Large intestine (tissue), 12 donors: ENCODE results near the gene PDZK1IP1. TPM values are rescaled to one million over a fixed set of nuclear protein-coding genes. Genes with fewer than 3 reads are reported as not detected.

Experiments
- DNase-seq, 2 donors: peaks; one replicate each; pipeline versions ENCODE4 v3.0.0 to v3.0.0-alpha.2; 2013
- H3K27ac ChIP-seq: one replicate; pipeline ENCODE4 v1.5.1; 2013; ENCODE audit warnings: low read length
- H3K27me3 ChIP-seq: 2 replicates; pipeline ENCODE4 v1.6.1; 2013; ENCODE audit warnings: low read length; ENCODE audit not compliant: control insufficient read depth, insufficient read depth
- H3K36me3 ChIP-seq: 2 replicates; pipeline ENCODE4 v1.6.1; 2013; ENCODE audit warnings: low read length; ENCODE audit not compliant: control insufficient read depth, insufficient read depth
- H3K4me1 ChIP-seq: one replicate; pipeline ENCODE4 v1.6.1; 2013; ENCODE audit warnings: low read length; ENCODE audit not compliant: control insufficient read depth, insufficient read depth
- H3K4me3 ChIP-seq: one replicate; pipeline ENCODE4 v1.5.1; 2013; ENCODE audit warnings: low read length
- H3K9me3 ChIP-seq: one replicate; pipeline ENCODE4 v1.6.1; 2013; ENCODE audit warnings: mild to moderate bottlenecking, low read depth, low read length, moderate library complexity; ENCODE audit not compliant: control insufficient read depth
- WGBS: methylation state at CpG from one replicate; pipeline ENCODE4 v1.1.5; 2013; ENCODE audit warnings: low lambda C conversion rate; ENCODE audit not compliant: insufficient coverage; 5-methylcytosine and 5-hydroxymethylcytosine counted together
- long read RNA-seq, 11 donors: transcript quantifications; one replicate each; lab custom pipeline, GENCODE V29; 2026
- polyA plus RNA-seq: library from polyadenylated mRNA; unstranded; fragments of 120-200 nt; gene quantifications from one replicate; pipeline ENCODE4 v1.2.1, GENCODE V29; 2013

Gene PDZK1IP1
- 14.6 TPM for polyA plus RNA-seq
- long read RNA-seq, donor 1, result 0 reads
- long read RNA-seq, donor 2, partial matches to known transcripts, result 0 of 6 reads
- long read RNA-seq, donor 2, other reads (novel, unspliced or antisense), result 0 of 6 reads
- long read RNA-seq, donor 3, result 0 reads
- long read RNA-seq, donor 4, result 0 reads
- long read RNA-seq, donor 5, partial matches to known transcripts, result 0 of 1 reads
- long read RNA-seq, donor 5, other reads (novel, unspliced or antisense), result 0 of 1 reads
- long read RNA-seq, donor 6, partial matches to known transcripts, result 0 of 1 reads
- long read RNA-seq, donor 6, other reads (novel, unspliced or antisense), result 0 of 1 reads
- long read RNA-seq, donor 7, partial matches to known transcripts, result 0 of 1 reads
- long read RNA-seq, donor 7, other reads (novel, unspliced or antisense), result 0 of 1 reads
- long read RNA-seq, donor 8, partial matches to known transcripts, result 11 of 16 reads
- long read RNA-seq, donor 8, other reads (novel, unspliced or antisense), result 0 of 16 reads
- long read RNA-seq, donor 9, transcript PDZK1IP1-201 (4 exons, 846 nt), result major isoform, 8 of 9 reads
- long read RNA-seq, donor 9, partial matches to known transcripts, result 0 of 9 reads
- long read RNA-seq, donor 9, other reads (novel, unspliced or antisense), result 0 of 9 reads
- long read RNA-seq, donor 10, partial matches to known transcripts, result 0 of 1 reads
- long read RNA-seq, donor 10, other reads (novel, unspliced or antisense), result 0 of 1 reads
- long read RNA-seq, donor 11, partial matches to known transcripts, result 5 of 7 reads
- long read RNA-seq, donor 11, other reads (novel, unspliced or antisense), result 0 of 7 reads

- peaks cover 76% of the 10 kb centered on the region for H3K4me1 ChIP-seq
- peaks cover 4% of the 10 kb centered on the region for H3K9me3 ChIP-seq
- WGBS, result no CpG with 5 or more reads among the region's 16 CpGs
- no peaks in the 10 kb centered on the region for H3K27me3 ChIP-seq
- peak in 1 of 2 donors; percentile 75 for DNase-seq
- peak within 1 kb of the TSS; percentile 1 for H3K4me3 ChIP-seq
- H3K36me3 ChIP-seq, result no peaks in the 10 kb centered on the region
- peak within 1 kb of the TSS; percentile 68 for H3K27ac ChIP-seq
These were observed at the start of gene PDZK1IP1 for GRCh38 chr1:47189844-47190508. TSS of gene PDZK1IP1 (minus strand) at chr1:47190036. CDS start at chr1:47189932, 104 bp downstream.

GRCh38 chr1:47238935-47239592 is 49.2 kb upstream of the PDZK1IP1 start:
- no peaks in the 10 kb centered on the region for H3K9me3 ChIP-seq
- no peaks in the 10 kb centered on the region for H3K4me1 ChIP-seq
- no peak for DNase-seq
- H3K36me3 ChIP-seq, result no peaks in the 10 kb centered on the region
- no peak overlapping the region for H3K4me3 ChIP-seq
- no peak overlapping the region for H3K27ac ChIP-seq
- H3K27me3 ChIP-seq, result peaks cover 49% of the 10 kb centered on the region
- WGBS, result 68% methylated on average over 3 of the region's 5 CpGs

GRCh38 chr1:47235806-47236205 is 46.0 kb upstream of the PDZK1IP1 start:
- Histone ChIP-seq H3K36me3 (no peaks in the 10 kb centered on the region), H3K9me3 (peaks cover 9% of the 10 kb centered on the region), H3K4me3 (no peak overlapping the region), H3K4me1 (peaks cover 9% of the 10 kb centered on the region), H3K27me3 (peaks cover 62% of the 10 kb centered on the region), H3K27ac (no peak overlapping the region)
- WGBS, result no CpG with 5 or more reads among the region's 4 CpGs
- DNase-seq, result no peak

- DNase-seq, result no peak
- Histone ChIP-seq H3K27ac (no peak overlapping the region), H3K27me3 (peaks cover 67% of the 10 kb centered on the region), H3K36me3 (no peaks in the 10 kb centered on the region), H3K9me3 (peaks cover 10% of the 10 kb centered on the region), H3K4me3 (no peak overlapping the region), H3K4me1 (peaks cover 9% of the 10 kb centered on the region)
- WGBS, result no CpG with 5 or more reads among the region's 21 CpGs
These were observed 45.4 kb upstream of the PDZK1IP1 start for GRCh38 chr1:47235241-47235681.

- Histone ChIP-seq H3K27me3 (peaks cover 85% of the 10 kb centered on the region), H3K9me3 (peaks cover 10% of the 10 kb centered on the region), H3K4me3 (no peak overlapping the region), H3K27ac (no peak overlapping the region), H3K36me3 (no peaks in the 10 kb centered on the region), H3K4me1 (peaks cover 17% of the 10 kb centered on the region)
- no peak for DNase-seq
- no CpG with 5 or more reads among the region's 6 CpGs for WGBS
These were observed 43.4 kb upstream of the PDZK1IP1 start for GRCh38 chr1:47233186-47233585.

GRCh38 chr1:47232187-47232874 is 42.5 kb upstream of the PDZK1IP1 start, which contains the start of gene TAL1:
TSS of gene TAL1 (minus strand) at chr1:47232225. CDS start at chr1:47225888, 6,337 bp downstream.
- Histone ChIP-seq H3K4me3 (peak within 1 kb of the TSS; percentile 11), H3K9me3 (peaks cover 10% of the 10 kb centered on the region), H3K4me1 (peaks cover 17% of the 10 kb centered on the region), H3K27ac (no peak within 1 kb of the TSS), H3K36me3 (no peaks in the 10 kb centered on the region), H3K27me3 (peaks cover 89% of the 10 kb centered on the region)
- no peak for DNase-seq
- 0% methylated on average over 1 of the region's 51 CpGs for WGBS

GRCh38 chr1:47231301-47232186 is 41.7 kb upstream of the PDZK1IP1 start:
- H3K4me1 ChIP-seq, result peaks cover 17% of the 10 kb centered on the region
- DNase-seq, result peak in 1 of 2 donors; percentile 71
- no peaks in the 10 kb centered on the region for H3K36me3 ChIP-seq
- H3K27me3 ChIP-seq, result peaks cover 95% of the 10 kb centered on the region
- peak overlapping the region; percentile 11 for H3K4me3 ChIP-seq
- no peak overlapping the region for H3K27ac ChIP-seq
- WGBS, result 0% methylated on average over 1 of the region's 62 CpGs
- H3K9me3 ChIP-seq, result peaks cover 10% of the 10 kb centered on the region

GRCh38 chr1:47230692-47231300 is 41.0 kb upstream of the PDZK1IP1 start:
- Histone ChIP-seq H3K27ac (no peak overlapping the region), H3K36me3 (no peaks in the 10 kb centered on the region), H3K27me3 (peaks cover 100% of the 10 kb centered on the region), H3K4me3 (peak overlapping the region; percentile 8), H3K4me1 (peaks cover 17% of the 10 kb centered on the region), H3K9me3 (peaks cover 10% of the 10 kb centered on the region)
- no CpG with 5 or more reads among the region's 44 CpGs for WGBS
- peak in 1 of 2 donors; percentile 42 for DNase-seq
